KG1 (cell line): ENCODE data around the gene SECISBP2L.
"Not testable (repeated sequence)": the region's sequence is repeated elsewhere in the genome, so short reads cannot be mapped to it uniquely, and the experiment has no call there.

Source experiments
- DNase-seq: peaks from one replicate; lab custom pipeline; 2025; lab: John Stamatoyannopoulos, UW

Gene SECISBP2L

GRCh38 chr15:48999314-48999713 lies 46.9 kb downstream of the SECISBP2L start:
- no peak for DNase-seq

DNA sequence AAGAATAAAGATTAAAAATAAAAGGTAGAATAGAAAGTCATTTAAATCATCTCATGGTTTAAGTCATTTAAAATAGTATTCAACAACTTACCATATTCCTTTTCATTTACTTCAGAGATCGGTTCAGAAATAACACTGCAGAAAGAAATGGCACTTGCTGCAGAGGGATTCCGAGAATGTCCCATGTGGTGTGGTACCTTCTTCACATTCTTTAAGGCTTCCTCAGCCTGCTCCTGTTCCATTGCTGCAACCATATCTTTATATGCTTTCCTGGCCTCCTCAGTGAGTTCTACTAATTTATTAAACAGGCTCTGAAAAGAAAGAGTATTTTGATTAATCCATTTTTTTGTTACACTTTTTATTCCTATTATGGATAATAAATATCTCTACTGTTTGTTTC lies 50.0 kb downstream of the SECISBP2L start:
- DNase-seq: no peak

- DNase-seq: no peak
These were observed 52.9 kb downstream of the SECISBP2L start for GRCh38 chr15:48993380-48993779.

DNA sequence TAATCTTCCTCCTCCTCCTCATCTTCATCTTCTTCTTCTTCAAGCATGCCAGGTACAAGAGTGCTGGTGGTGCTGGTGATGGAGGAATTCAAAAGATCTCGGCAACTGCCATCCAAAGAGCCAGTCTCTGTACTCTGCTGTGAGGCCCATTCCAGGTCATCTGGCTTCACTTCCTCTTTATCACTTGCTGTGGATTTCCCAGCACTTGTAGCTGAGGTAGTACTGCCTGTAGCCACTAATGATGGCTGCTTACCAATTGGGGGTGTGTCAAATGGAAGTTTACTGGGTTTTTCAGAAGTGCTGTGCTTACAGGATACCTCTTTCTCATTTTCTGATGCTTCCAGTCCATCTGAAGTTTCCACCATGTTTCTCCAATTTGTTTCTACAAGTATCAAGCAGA lies 53.7 kb downstream of the SECISBP2L start:
- no peak for DNase-seq

GRCh38 chr15:48992096-48992495 lies 54.1 kb downstream of the SECISBP2L start:
- DNase-seq: no peak

DNA sequence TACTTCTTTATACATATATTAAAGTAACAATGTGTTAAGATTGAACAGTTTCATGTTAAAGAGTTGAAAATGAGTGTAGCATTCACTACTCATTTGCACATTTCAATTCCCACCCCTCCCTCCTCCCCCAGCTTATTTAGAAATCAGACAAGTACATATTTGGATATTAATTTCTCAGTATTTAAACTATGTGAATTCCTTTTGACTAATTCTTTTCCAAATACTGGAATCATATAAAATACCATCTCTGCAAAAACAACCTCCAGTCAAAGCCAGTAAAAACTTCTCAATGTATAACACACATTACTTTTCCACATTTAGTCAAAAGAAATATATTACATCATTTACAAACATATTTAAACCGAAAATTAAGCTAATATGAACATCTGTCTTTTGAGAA lies 57.1 kb downstream of the SECISBP2L start:
- no peak for DNase-seq

DNA sequence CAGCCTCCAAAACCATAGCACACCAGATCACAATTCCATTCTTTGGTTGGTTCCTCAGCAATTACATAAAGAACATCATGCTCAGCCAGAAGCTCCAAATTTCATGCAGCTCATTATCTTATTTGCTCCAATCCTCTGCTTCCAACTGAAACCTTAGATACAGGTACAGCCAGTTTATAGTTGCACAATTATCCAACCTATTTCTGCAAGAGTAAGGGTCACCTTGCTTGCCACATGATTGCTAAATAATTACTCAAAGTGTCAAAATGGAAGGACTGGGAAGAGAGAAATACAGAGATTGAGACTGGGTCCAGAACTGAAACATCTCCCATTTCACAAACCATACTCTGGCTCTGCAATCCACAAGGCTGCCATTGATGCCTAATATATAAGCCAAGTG lies 59.1 kb downstream of the SECISBP2L start:
- DNase-seq: no peak

DNA sequence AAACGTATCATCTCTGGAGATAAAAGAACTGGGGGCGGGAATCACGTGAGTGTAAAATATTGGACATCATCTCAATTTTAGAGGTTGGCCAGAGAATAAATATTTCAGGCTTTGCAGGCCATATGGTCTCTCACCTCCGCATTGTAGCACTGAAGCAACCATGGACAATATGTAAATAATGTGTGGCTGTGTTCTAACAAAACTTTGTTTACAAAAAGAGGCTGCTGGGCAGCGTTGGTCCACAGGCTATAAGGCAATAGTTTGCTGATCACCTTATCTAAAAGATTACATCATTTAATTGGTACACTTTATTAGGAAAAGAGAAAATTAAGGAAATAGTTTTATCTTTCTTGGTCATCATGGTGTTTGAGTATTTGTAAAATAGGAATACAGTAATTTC lies 60.0 kb downstream of the SECISBP2L start:
- DNase-seq: no peak

DNA sequence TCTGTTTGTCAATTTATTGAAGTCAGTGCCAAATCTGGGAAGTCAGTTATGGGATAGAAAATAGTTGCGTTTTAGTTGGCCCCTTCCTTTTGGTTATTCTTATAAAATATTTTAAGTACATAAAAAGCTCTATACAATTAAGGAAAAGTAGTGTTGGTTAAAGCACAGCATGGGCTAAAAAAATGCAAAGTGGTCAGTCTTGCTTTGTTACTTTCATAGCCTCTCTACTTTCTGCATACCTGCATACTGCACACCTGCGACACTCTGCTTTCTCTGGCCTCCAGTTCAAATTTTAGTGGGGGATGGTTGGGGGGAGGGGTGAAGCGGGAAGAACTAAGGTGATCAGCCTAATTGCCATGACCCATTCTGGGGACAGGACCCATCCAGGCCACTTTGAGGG lies 60.7 kb downstream of the SECISBP2L start:
- no peak for DNase-seq

GRCh38 chr15:48984811-48985352 lies 61.4 kb downstream of the SECISBP2L start:
- no peak for DNase-seq

DNA sequence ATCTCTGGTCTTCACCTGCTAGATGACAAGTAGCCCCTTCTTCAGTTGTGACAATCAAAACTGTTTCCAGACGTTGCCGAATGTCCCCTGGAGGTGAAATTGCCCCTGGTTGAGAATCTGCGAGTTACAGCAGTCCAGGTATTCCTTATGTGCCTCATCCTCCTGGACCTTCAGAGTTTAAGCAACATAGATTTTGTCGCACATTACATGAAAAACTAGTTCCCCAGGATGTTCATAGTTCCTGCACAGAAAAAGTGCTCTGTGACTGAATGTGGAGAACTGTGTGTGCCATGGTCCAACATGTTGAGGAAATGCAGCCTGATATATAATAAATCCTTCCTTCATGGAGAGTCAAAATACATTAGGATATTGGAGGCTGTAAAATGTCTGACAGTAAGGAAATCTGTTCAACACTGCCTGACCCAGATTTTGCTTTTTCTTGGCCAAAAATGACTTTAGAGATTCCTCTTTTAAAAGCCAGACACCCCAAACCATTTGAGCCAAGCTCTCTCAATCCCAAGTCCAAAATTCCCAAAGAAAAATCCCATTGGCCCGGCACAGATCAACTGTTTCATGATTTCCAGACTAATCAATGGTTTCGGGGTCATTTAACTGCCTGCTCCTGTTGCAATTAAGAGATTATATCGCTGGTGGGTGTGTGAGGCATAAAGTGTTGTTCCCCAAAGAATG lies 62.1 kb downstream of the SECISBP2L start:
- DNase-seq: no peak

DNA sequence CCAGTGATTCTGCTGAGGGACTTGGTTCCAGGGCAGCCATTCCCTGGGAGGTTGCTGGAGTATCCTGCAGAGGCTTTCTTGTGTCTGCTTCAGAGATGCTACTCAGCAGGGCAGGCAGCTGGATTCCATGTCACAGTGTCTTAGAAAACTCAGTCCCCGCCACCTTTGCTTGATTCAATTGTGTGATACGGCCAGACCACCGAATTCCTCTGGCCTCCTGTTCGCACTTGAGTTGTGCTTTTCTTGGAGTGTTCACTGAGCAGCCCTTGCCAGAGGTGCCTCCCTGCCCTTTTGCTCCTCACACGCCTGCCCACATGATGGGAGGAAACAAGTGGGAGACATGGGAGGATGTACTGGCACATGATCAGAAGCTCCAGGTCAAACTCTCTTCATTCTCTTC lies 62.9 kb downstream of the SECISBP2L start:
- no peak for DNase-seq

DNA sequence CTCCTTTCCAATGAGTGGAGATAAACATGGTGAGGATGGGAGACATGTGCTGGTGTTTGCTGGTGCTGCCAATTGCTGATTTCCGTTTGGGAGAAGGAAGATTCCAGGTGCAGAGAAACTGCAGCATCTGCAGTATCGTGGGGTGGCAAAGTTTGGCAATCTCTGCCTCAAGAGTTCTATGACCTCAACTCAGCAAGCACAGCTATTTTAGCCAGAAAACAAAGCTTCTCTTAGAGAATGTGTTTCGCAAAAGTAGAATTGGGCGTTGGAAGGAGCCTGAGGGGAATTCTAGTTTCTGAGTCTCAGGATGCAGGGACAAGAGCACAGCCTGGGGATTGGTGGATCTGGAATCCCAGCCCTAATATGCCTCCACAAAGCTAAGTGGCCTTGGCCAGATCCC lies 64.3 kb downstream of the SECISBP2L start:
- no peak for DNase-seq

DNA sequence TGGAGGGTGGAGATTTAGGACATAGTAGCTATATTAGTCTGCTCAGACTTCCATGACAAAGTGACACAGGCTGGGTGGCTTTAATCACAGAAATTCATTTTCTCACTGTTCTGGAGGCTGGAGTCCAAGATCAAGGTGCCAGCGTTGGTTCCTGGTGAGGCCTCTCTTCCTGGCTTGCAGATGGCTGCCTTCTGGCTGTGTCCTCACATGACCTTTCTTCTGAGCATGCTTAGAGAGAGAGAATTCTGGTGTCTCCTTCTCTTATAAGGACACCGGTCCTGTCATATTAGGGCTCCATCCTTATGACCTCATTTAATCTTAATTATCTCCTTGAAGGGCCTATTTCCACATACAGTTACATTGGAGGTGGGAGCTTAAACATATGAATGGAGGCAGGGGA lies 67.6 kb downstream of the SECISBP2L start:
- no peak for DNase-seq

- no peak for DNase-seq
These were observed 69.7 kb downstream of the SECISBP2L start for GRCh38 chr15:48976444-48977088.

DNA sequence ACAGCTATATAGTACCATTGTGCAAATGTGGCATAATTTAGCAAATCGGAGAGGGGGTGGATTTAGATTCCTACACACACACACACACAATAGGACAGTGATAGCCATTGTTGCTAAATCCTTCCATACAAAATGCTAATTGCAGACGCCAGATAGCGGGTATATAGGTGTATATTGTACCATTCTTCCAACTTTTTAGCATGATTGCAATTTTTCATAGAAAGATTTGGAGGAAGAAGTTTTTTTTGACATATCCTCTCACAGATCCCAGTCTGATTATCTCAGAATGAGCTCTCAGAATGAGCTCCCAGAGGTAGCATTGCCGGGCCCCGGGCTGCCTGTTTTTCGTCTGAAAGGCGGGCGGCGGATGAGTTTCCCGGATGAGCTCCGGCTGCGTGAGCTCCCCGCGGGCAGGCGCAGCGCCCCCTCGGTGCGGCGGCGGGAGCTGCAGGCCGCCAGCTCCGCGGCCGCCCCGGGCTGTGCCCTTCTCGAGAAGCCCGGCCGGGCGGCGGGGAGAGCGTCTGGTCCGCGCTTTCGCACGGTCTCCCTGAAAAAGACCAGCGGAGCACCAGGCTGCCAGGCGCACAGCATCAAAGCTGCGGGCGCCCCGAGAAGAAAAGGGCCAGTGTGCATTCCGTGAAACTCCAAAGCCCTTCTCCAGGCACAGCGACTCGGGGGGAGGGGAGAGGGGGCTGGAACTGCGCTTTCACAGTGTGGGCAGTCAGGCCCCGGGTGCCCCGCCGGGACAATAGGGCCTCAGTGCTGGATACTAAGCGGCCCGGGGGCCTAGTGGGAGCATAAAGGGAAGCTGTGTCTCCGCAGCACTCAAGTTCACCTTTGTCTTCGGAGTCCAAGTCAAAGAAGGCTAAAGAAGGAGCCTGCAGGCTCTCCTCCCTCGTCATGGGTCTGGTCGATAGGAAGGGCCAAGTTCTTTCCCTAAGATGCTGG lies 70.5 kb downstream of the SECISBP2L start:
- DNase-seq: peak; percentile 30

- no peak for DNase-seq
These were observed 71.4 kb downstream of the SECISBP2L start for GRCh38 chr15:48974882-48975281.

GRCh38 chr15:48972750-48973503 lies 73.3 kb downstream of the SECISBP2L start:
- no peak for DNase-seq

DNA sequence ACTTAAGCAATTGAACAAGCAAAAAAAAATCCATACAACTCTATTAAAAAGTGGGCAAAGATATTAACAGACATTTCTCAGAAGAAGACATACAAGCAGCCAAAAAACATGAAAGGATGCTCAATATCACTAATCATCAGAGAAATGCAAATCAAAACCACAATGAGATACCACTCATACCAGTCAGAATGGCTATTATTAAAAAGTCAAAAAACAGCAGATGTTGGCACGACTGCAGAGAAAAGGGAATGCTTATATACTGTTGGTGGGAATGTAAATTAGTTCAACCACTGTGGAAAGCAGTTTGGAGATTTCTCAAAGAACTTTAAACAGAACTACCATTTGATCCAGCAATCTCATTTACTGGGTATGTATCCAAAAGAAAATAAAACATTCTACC lies 75.3 kb downstream of the SECISBP2L start:
- DNase-seq: not testable (repeated sequence)

- DNase-seq: no peak
These were observed 78.2 kb downstream of the SECISBP2L start for GRCh38 chr15:48968066-48968465.

DNA sequence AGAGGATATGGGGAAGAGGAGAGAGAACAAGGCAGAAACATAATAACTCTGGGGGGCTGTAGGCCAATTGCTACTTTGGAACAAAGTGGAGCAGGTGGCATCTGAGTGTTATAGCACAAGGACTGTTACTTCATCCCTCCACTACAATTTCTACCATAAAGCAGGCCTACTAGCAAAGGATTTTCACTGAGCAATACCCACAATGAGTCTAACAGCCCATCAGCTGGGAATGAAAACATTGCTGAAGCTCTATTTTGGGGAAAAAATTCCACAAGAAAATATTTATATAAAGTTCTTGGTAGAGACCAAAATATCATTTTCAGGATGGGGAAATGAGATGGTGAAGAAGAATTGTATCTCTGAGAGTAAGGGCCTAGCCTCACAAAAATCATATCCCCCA lies 78.9 kb downstream of the SECISBP2L start:
- DNase-seq: no peak
